K562 (cell line): ENCODE data around the gene TPD52L1. TPM values are rescaled to one million over a fixed set of nuclear protein-coding genes. Genes with fewer than 3 reads are reported as not detected.

ENCODE experiments used
- ATF3 ChIP-seq, 2 experiments: fragments of 450-650 bp in 1 of 2; sonication (generic) in 1 of 2; formaldehyde crosslinking in 1 of 2; IDR thresholded peaks in 1 of 2; conservative IDR thresholded peaks in 1 of 2; 2 replicates each; pipeline versions ENCODE4 v1.6.1 to v1.8.1; 2016 to 2023; ENCODE audit warnings: mild to moderate bottlenecking in 2 of 2, moderate library complexity in 2 of 2, inconsistent platforms in 1 of 2, missing genetic modification reagents in 1 of 2
- BCOR ChIP-seq: fragments of 450-650 bp; IDR thresholded peaks from 2 replicates; pipeline ENCODE4 v1.6.1; 2016
- CBFA2T2 ChIP-seq: fragments of 450-650 bp; conservative IDR thresholded peaks from 2 replicates; pipeline ENCODE4 v1.6.1; 2017; ENCODE audit warnings: mild to moderate bottlenecking
- CBX3 ChIP-seq, 2 experiments: IDR thresholded peaks; 1 replicate in 1 of 2; 2 replicates in 1 of 2; pipeline ENCODE4 v1.6.1; 2012; ENCODE audit warnings: inconsistent platforms in 2 of 2, low read length in 2 of 2, borderline replicate concordance in 1 of 2, control low read depth in 1 of 2
- CCNT2 ChIP-seq: IDR thresholded peaks from 2 replicates; pipeline ENCODE4 v1.6.1; 2011; ENCODE audit warnings: borderline replicate concordance, low read depth, mild to moderate bottlenecking, moderate library complexity, mixed read lengths, low read length; ENCODE audit not compliant: insufficient read length; ENCODE audit errors: extremely low read depth
- CEBPB ChIP-seq: fragments of 450-650 bp; IDR thresholded peaks from 2 replicates; pipeline ENCODE4 v1.6.1; 2016; ENCODE audit warnings: missing genetic modification characterization, missing compliant biosample characterization
- CHCHD3 ChIP-seq: fragments of 250-450 bp; sonication (Bioruptor Pico); IDR thresholded peaks from 2 replicates; pipeline ENCODE4 v2.1.2; 2022; ENCODE audit warnings: mild to moderate bottlenecking
- E2F4 ChIP-seq: sonication (generic); formaldehyde crosslinking; IDR thresholded peaks from 2 replicates; pipeline ENCODE4 v1.8.0; 2022; ENCODE audit warnings: mild to moderate bottlenecking, low read depth, missing genetic modification reagents
- FOS ChIP-seq: IDR thresholded peaks from 3 replicates; pipeline ENCODE4 v1.6.1; 2011; ENCODE audit not compliant: insufficient read length; ENCODE audit errors: extremely low read depth
- HDAC3 ChIP-seq: fragments of 450-650 bp; IDR thresholded peaks from 2 replicates; pipeline ENCODE4 v1.6.1; 2018; ENCODE audit warnings: borderline replicate concordance, mild to moderate bottlenecking, moderate library complexity; ENCODE audit not compliant: partially characterized antibody
- MAFG ChIP-seq: fragments of 450-650 bp; conservative IDR thresholded peaks from 2 replicates; pipeline ENCODE4 v1.6.1; 2016; ENCODE audit warnings: missing genetic modification characterization, missing compliant biosample characterization
- MEIS2 ChIP-seq: fragments of 450-650 bp; IDR thresholded peaks from 2 replicates; pipeline ENCODE4 v1.6.1; 2014; ENCODE audit warnings: mild to moderate bottlenecking; ENCODE audit not compliant: partially characterized antibody
- MYNN ChIP-seq, 2 experiments: sonication (generic); formaldehyde crosslinking in 1 of 2; IDR thresholded peaks; 2 replicates each; pipeline versions ENCODE4 v1.5.0 to v1.6.1; 2016 to 2020; ENCODE audit warnings: antibody characterized with exemption in 1 of 2, missing genetic modification reagents in 1 of 2
- NEUROD1 ChIP-seq: fragments of 150-350 bp; IDR thresholded peaks from 2 replicates; pipeline ENCODE4 v1.6.1; 2014; ENCODE audit warnings: borderline replicate concordance, low read length, low read depth; ENCODE audit not compliant: partially characterized antibody
- NFE2 ChIP-seq: IDR thresholded peaks from 2 replicates; pipeline ENCODE4 v1.6.1; 2014; ENCODE audit warnings: antibody characterized with exemption, low read depth
- PCBP1 ChIP-seq: fragments of 200-400 bp; formaldehyde crosslinking; IDR thresholded peaks from 2 replicates; pipeline ENCODE4 v1.6.1; 2018; ENCODE audit warnings: mild to moderate bottlenecking, low read depth, low read length; ENCODE audit not compliant: poor library complexity, severe bottlenecking
- POLR2B ChIP-seq: fragments of 450-650 bp; IDR thresholded peaks from 2 replicates; pipeline ENCODE4 v1.6.1; 2018; ENCODE audit warnings: low read depth; ENCODE audit not compliant: partially characterized antibody
- PRPF4 ChIP-seq: fragments of 200-400 bp; formaldehyde crosslinking; IDR thresholded peaks from one replicate; pipeline ENCODE4 v1.6.1; 2017; ENCODE audit warnings: low read length, low read depth, mild to moderate bottlenecking; ENCODE audit not compliant: insufficient read depth, poor library complexity, severe bottlenecking
- RNF2 ChIP-seq: sonication (generic); IDR thresholded peaks from 2 replicates; pipeline ENCODE4 v1.6.1; 2016
- RUNX1 ChIP-seq: sonication (generic); IDR thresholded peaks from 2 replicates; pipeline ENCODE4 v1.6.1; 2016; ENCODE audit warnings: antibody characterized with exemption, low read depth
- SMARCA4 ChIP-seq: fragments of 450-650 bp; IDR thresholded peaks from 2 replicates; pipeline ENCODE4 v1.6.1; 2016
- SOX6 ChIP-seq: fragments of 450-650 bp; IDR thresholded peaks from 2 replicates; pipeline ENCODE4 v1.6.1; 2014; ENCODE audit warnings: mild to moderate bottlenecking
- TAF9B ChIP-seq: fragments of 450-650 bp; IDR thresholded peaks from 2 replicates; pipeline ENCODE4 v1.6.1; 2018; ENCODE audit warnings: mild to moderate bottlenecking; ENCODE audit not compliant: partially characterized antibody
- TBL1XR1 ChIP-seq, 2 experiments: IDR thresholded peaks; 2 replicates each; pipeline ENCODE4 v1.6.1; 2012; ENCODE audit warnings: improper control_type of control experiment in 2 of 2, low read length in 2 of 2, mild to moderate bottlenecking in 1 of 2
- ZKSCAN8 ChIP-seq: fragments of 200-800 bp; sonication (Bioruptor generic); IDR thresholded peaks from 2 replicates; pipeline ENCODE4 v1.6.1; 2016; ENCODE audit warnings: missing genetic modification characterization, missing compliant biosample characterization
- ZNF133 ChIP-seq: fragments of 250-450 bp; sonication (Bioruptor Pico); IDR thresholded peaks from 2 replicates; pipeline ENCODE4 v1.4.0; 2020; ENCODE audit warnings: mild to moderate bottlenecking
- ZNF165 ChIP-seq: fragments of 250-450 bp; sonication (Bioruptor Pico); IDR thresholded peaks from 2 replicates; pipeline ENCODE4 v1.4.0; 2020; ENCODE audit warnings: borderline replicate concordance
- ZNF175 ChIP-seq: fragments of 200-800 bp; sonication (Bioruptor generic); IDR thresholded peaks from 2 replicates; pipeline ENCODE4 v1.6.1; 2016; ENCODE audit warnings: low read depth, mild to moderate bottlenecking, missing genetic modification characterization, missing compliant biosample characterization
- ZNF696 ChIP-seq: fragments of 250-450 bp; sonication (Bioruptor Pico); conservative IDR thresholded peaks from 2 replicates; pipeline ENCODE4 v1.4.0; 2020; ENCODE audit warnings: mild to moderate bottlenecking, moderate library complexity
- polyA plus RNA-seq, 8 experiments: library from polyadenylated mRNA; depleted of rRNA in 4 of 8; stranded (reverse) in 5 of 8; unstranded in 3 of 8; fragments of >200 nt; fragmentation: Nextera tagmentation in 2 of 8; fragmentation: Illumina TruSeq in 1 of 8; extraction: Ambion mirVana in 2 of 8; extraction: Trizol in 1 of 8; gene quantifications; 2 replicates each; pipeline versions ENCODE4 v1.2.1 to v1.2.3, GENCODE V29; 2011 to 2014; ENCODE audit warnings: inconsistent platforms in 1 of 8, missing spikeins in 1 of 8
- total RNA-seq, 7 experiments: library from RNA; depleted of rRNA in 6 of 7; stranded (reverse); fragments of >200 nt in 6 of 7; fragmentation: Illumina TruSeq in 2 of 7; extraction: Trizol in 2 of 7; gene quantifications; 2 replicates each; pipeline versions ENCODE4 v1.2.1 to v1.2.3, GENCODE V29; 2011 to 2021; ENCODE audit warnings: low replicate concordance in 1 of 7

TPD52L1 gene
- total and polyA plus RNA-seq, 9 of the 15 experiments (the other 6 are each of a cell fraction or from before 2014, with no cell fraction given), result 12.9 to 149 (median 75.7) TPM

GRCh38 chr6:125307150-125307838 is 153.7 kb downstream of the TPD52L1 start (continued):
- TF ChIP-seq CBX3 (IDR thresholded peaks at IDR 0.05; ENCODE audit: borderline replicate concordance in 1 of 2, low read length in 2 of 2) (peak in 1 of 2 experiments; percentile 72; a peak in 1 of 3 replicates), PRPF4 (no peak), CHCHD3 (CRISPR knock-in tag) (no peak), MYNN (IDR thresholded peaks at IDR 0.05) (peak; percentile 71; the same call in 1 of the 2 replicates), MYNN (CRISPR knock-in tag; IDR thresholded peaks at IDR 0.05) (no peak), CCNT2 (peak; percentile 10), ZNF696 (CRISPR knock-in tag) (no peak), CEBPB (tag) (peak; percentile 75), BCOR (0 out of 2 replicates have a peak, but pooled peaks have one; percentile 43), ZNF165 (CRISPR knock-in tag) (no peak), CBFA2T2 (peak; percentile 94), NFE2 (peak; percentile 76), NEUROD1 (no peak), ZNF133 (CRISPR knock-in tag) (no peak), TBL1XR1 (IDR thresholded peaks at IDR 0.05; ENCODE audit: low read length in 2 of 2) (peak in 1 of 2 experiments; percentile 81; a peak in 1 of 4 replicates), HDAC3 (peak; percentile 82), ATF3 (IDR thresholded peaks at IDR 0.05) (peak; percentile 95), ATF3 (CRISPR knock-in tag; conservative IDR thresholded peaks at IDR 0.05) (no peak), MAFG (tag) (peak; percentile 67), PCBP1 (no peak), RNF2 (peak; percentile 54; the same call in 1 of the 2 replicates), SOX6 (peak; percentile 94), FOS (peak; percentile 58), SMARCA4 (peak; percentile 97), E2F4 (CRISPR knock-in tag) (no peak), ZNF175 (CRISPR knock-in tag) (no peak; the same call in 1 of the 2 replicates), MEIS2 (peak; percentile 92), ZKSCAN8 (no peak), POLR2B (no peak), RUNX1 (0 out of 2 replicates have a peak, but pooled peaks have one; percentile 33), TAF9B (peak; percentile 61)
